Lower lobe of right lung (tissue), 2 donors: ENCODE measurements around the gene OTOG. TPM values are rescaled to one million over a fixed set of nuclear protein-coding genes. Genes with fewer than 3 reads are reported as not detected.

Experiments
- ATAC-seq, 2 donors: fragments of 200-7000 bp; cut with Tn5 transposase; one replicate each; pipeline ENCODE4 v1.9.1; 2020 to 2022; ENCODE audit warnings: mild to moderate bottlenecking in 2 of 2, moderate library complexity in 2 of 2
- DNase-seq: peaks from one replicate; pipeline ENCODE4 v3.0.0-alpha.2; 2020
- H3K27ac ChIP-seq: fragments of 200-600 bp; one replicate; pipeline ENCODE4 v1.8.0; 2022
- H3K27me3 ChIP-seq: fragments of 200-600 bp; one replicate; pipeline ENCODE4 v1.8.0; 2022; ENCODE audit warnings: low read depth
- H3K36me3 ChIP-seq: fragments of 200-600 bp; one replicate; pipeline ENCODE4 v1.8.0; 2022; ENCODE audit warnings: mild to moderate bottlenecking
- H3K4me1 ChIP-seq: fragments of 200-600 bp; one replicate; pipeline ENCODE4 v1.8.0; 2022
- H3K4me3 ChIP-seq: fragments of 200-600 bp; one replicate; pipeline ENCODE4 v1.8.0; 2022; ENCODE audit warnings: mild to moderate bottlenecking
- H3K9me3 ChIP-seq: fragments of 200-600 bp; one replicate; pipeline ENCODE4 v1.8.0; 2022
- intact Hi-C: fragments of 100-400 bp; cut with DNase I; formaldehyde crosslinking; loops from one replicate; pipeline ENCODE4 v1.11.0; 2022
- total RNA-seq: library from RNA; stranded (reverse); fragmentation: NEBNext Ultra II Directional; extraction: Animal tissue kit (Norgen Biotek cat#: 25700); gene quantifications from one replicate; pipeline ENCODE4 v1.2.1, GENCODE V29; 2021
- TF ChIP-seq, protein P1 (sequence below): fragments of 200-600 bp; IDR thresholded peaks from one replicate; pipeline ENCODE4 v1.8.0; 2022; ENCODE audit warnings: antibody characterized with exemption, mild to moderate bottlenecking
- donor health status: DM: no; HTN: yes; CAD: no; lungs with severe emphysema.

The OTOG gene
- total RNA-seq, 1 donor from 2014 or later, result not detected

- TF ChIP-seq, protein P1, sequence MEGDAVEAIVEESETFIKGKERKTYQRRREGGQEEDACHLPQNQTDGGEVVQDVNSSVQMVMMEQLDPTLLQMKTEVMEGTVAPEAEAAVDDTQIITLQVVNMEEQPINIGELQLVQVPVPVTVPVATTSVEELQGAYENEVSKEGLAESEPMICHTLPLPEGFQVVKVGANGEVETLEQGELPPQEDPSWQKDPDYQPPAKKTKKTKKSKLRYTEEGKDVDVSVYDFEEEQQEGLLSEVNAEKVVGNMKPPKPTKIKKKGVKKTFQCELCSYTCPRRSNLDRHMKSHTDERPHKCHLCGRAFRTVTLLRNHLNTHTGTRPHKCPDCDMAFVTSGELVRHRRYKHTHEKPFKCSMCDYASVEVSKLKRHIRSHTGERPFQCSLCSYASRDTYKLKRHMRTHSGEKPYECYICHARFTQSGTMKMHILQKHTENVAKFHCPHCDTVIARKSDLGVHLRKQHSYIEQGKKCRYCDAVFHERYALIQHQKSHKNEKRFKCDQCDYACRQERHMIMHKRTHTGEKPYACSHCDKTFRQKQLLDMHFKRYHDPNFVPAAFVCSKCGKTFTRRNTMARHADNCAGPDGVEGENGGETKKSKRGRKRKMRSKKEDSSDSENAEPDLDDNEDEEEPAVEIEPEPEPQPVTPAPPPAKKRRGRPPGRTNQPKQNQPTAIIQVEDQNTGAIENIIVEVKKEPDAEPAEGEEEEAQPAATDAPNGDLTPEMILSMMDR, result no peak
- Histone ChIP-seq H3K27ac (no peak overlapping the region), H3K9me3 (no peaks in the 10 kb centered on the region), H3K4me1 (no peaks in the 10 kb centered on the region), H3K36me3 (no peaks in the 10 kb centered on the region), H3K27me3 (peaks cover 6% of the 10 kb centered on the region), H3K4me3 (no peak overlapping the region)
- ATAC-seq, result no peak
- no peak for DNase-seq
- intact Hi-C loops, result no loop called here
These were observed 62.4 kb downstream of the OTOG start for GRCh38 chr11:17609291-17610084.

- H3K27me3 ChIP-seq, result peaks cover 6% of the 10 kb centered on the region
- no peak overlapping the region for H3K27ac ChIP-seq
- H3K36me3 ChIP-seq, result no peaks in the 10 kb centered on the region
- TF ChIP-seq, protein P1, result no peak
- no peaks in the 10 kb centered on the region for H3K4me1 ChIP-seq
- ATAC-seq, result no peak
- no peak for DNase-seq
- no peaks in the 10 kb centered on the region for H3K9me3 ChIP-seq
- intact Hi-C loops, result no loop called here
- no peak overlapping the region for H3K4me3 ChIP-seq
These were observed 63.2 kb downstream of the OTOG start for GRCh38 chr11:17610085-17610894.

DNA sequence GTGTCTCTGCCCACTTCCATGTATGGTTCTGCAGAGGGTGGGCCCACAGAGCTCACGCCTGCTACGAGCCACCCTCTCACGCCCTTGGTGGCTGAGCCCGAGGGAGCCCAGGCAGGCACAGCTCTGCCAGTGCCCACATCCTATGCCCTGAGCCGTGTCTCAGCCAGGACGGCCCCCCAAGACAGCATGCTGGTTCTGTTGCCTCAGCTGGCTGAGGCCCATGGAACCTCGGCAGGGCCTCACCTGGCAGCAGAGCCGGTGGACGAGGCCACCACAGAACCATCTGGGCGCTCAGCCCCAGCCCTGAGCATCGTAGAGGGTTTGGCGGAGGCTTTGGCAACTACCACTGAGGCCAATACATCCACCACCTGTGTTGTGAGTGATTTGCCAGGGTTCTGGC, 64.0 kb downstream of the OTOG start:
- TF ChIP-seq, protein P1, result no peak
- no peak overlapping the region for H3K27ac ChIP-seq
- H3K4me1 ChIP-seq, result no peaks in the 10 kb centered on the region
- ATAC-seq, result no peak
- no peak for DNase-seq
- peaks cover 6% of the 10 kb centered on the region for H3K27me3 ChIP-seq
- no peak overlapping the region for H3K4me3 ChIP-seq
- intact Hi-C loops, result no loop called here
- no peaks in the 10 kb centered on the region for H3K9me3 ChIP-seq
- no peaks in the 10 kb centered on the region for H3K36me3 ChIP-seq

DNA sequence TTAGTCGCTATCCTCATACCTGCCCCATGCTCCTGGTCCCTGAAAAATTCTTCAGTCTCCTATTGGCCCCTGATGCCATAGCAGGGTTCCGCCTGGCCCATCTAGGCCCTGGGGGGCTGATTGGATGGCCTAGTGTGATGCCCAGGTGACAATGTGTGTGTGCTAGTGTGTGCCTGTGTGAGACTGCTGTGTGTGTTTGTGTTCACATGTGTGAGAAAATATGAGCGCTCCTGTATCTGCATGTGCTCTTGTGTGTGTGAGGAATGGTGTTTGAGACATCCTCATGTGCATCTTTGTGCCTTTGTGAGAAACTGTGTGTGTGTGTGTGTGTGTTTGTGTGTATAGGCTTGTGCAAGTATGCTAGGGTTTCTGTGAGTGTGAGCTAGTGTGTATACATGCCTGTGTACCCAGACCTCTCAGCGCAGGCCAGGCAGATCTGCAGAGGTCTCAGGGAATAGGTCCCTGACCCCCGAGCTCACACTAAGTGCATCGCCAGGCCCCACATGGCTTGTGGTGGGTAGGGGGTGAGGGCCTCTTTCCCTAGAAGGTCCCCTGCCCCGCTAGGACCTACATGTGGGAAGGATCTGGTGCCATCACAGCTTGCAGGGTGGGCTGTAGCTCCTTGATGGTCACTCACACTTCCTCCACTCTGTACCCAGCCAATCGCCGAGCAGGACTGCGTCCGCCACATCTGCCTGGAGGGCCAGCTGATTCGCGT, 64.6 kb downstream of the OTOG start:
- H3K4me3 ChIP-seq, result no peak overlapping the region
- no peaks in the 10 kb centered on the region for H3K4me1 ChIP-seq
- H3K27me3 ChIP-seq, result peaks cover 6% of the 10 kb centered on the region
- ATAC-seq (no peak), DNase-seq (peak; percentile 27)
- intact Hi-C loops, result no loop called here
- no peaks in the 10 kb centered on the region for H3K36me3 ChIP-seq
- H3K27ac ChIP-seq, result no peak overlapping the region
- H3K9me3 ChIP-seq, result no peaks in the 10 kb centered on the region
- TF ChIP-seq, protein P1, result no peak
